ENCODE data around the gene CEP128.

DNA sequence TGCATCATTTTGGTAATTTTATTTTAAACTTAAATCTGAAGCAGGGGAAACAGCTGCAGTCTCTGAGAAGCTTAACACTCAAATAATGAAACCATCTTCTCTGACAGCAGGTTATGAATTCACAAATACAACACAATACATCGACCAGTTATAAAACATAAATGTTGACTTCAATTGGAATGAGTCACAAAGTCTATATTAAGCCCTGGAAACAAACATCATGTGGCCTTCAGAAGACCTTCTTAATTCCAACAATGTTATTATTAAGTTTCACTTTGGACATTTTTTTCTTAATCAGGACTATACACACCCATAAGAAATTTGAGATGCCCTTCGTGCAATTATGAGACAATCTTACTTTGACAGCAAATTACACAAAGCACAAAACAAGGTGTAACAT is 68.9 kb downstream of the CEP128 start:
- TF ChIP-seq ZNF263 (CRISPR knock-in tag; IDR thresholded peaks at IDR 0.05; ENCODE audit: low read depth) (no peak), CREB1 (CRISPR knock-in tag; IDR thresholded peaks at IDR 0.05) (no peak), CBFB (CRISPR knock-in tag; IDR thresholded peaks at IDR 0.05; ENCODE audit: low read depth) (no peak)
- TF ChIP-seq, protein P1, sequence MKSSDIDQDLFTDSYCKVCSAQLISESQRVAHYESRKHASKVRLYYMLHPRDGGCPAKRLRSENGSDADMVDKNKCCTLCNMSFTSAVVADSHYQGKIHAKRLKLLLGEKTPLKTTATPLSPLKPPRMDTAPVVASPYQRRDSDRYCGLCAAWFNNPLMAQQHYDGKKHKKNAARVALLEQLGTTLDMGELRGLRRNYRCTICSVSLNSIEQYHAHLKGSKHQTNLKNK (CRISPR knock-in tag; IDR thresholded peaks at IDR 0.05) = no peak
- TF ChIP-seq, protein P2, sequence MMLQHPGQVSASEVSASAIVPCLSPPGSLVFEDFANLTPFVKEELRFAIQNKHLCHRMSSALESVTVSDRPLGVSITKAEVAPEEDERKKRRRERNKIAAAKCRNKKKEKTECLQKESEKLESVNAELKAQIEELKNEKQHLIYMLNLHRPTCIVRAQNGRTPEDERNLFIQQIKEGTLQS (CRISPR knock-in tag; conservative IDR thresholded peaks at IDR 0.05) = no peak
- TF ChIP-seq, protein P3, sequence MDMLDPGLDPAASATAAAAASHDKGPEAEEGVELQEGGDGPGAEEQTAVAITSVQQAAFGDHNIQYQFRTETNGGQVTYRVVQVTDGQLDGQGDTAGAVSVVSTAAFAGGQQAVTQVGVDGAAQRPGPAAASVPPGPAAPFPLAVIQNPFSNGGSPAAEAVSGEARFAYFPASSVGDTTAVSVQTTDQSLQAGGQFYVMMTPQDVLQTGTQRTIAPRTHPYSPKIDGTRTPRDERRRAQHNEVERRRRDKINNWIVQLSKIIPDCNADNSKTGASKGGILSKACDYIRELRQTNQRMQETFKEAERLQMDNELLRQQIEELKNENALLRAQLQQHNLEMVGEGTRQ (CRISPR knock-in tag; IDR thresholded peaks at IDR 0.05) = no peak
- TF ChIP-seq, protein P4, sequence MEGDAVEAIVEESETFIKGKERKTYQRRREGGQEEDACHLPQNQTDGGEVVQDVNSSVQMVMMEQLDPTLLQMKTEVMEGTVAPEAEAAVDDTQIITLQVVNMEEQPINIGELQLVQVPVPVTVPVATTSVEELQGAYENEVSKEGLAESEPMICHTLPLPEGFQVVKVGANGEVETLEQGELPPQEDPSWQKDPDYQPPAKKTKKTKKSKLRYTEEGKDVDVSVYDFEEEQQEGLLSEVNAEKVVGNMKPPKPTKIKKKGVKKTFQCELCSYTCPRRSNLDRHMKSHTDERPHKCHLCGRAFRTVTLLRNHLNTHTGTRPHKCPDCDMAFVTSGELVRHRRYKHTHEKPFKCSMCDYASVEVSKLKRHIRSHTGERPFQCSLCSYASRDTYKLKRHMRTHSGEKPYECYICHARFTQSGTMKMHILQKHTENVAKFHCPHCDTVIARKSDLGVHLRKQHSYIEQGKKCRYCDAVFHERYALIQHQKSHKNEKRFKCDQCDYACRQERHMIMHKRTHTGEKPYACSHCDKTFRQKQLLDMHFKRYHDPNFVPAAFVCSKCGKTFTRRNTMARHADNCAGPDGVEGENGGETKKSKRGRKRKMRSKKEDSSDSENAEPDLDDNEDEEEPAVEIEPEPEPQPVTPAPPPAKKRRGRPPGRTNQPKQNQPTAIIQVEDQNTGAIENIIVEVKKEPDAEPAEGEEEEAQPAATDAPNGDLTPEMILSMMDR (IDR thresholded peaks at IDR 0.05) = no peak
- TF ChIP-seq, protein P5, sequence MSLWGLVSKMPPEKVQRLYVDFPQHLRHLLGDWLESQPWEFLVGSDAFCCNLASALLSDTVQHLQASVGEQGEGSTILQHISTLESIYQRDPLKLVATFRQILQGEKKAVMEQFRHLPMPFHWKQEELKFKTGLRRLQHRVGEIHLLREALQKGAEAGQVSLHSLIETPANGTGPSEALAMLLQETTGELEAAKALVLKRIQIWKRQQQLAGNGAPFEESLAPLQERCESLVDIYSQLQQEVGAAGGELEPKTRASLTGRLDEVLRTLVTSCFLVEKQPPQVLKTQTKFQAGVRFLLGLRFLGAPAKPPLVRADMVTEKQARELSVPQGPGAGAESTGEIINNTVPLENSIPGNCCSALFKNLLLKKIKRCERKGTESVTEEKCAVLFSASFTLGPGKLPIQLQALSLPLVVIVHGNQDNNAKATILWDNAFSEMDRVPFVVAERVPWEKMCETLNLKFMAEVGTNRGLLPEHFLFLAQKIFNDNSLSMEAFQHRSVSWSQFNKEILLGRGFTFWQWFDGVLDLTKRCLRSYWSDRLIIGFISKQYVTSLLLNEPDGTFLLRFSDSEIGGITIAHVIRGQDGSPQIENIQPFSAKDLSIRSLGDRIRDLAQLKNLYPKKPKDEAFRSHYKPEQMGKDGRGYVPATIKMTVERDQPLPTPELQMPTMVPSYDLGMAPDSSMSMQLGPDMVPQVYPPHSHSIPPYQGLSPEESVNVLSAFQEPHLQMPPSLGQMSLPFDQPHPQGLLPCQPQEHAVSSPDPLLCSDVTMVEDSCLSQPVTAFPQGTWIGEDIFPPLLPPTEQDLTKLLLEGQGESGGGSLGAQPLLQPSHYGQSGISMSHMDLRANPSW (CRISPR knock-in tag; conservative IDR thresholded peaks at IDR 0.05; ENCODE audit: low read depth) = no peak

Data from WTC11 (cell line).